CD4-positive, alpha-beta T cell treated with Interleukin-10 for 1 hour (primary cell): ENCODE data around the gene HRAS.

Experiments used
- DNase-seq: peaks from one replicate; pipeline ENCODE4 v3.0.0-alpha.2; 2020

HRAS gene

DNA sequence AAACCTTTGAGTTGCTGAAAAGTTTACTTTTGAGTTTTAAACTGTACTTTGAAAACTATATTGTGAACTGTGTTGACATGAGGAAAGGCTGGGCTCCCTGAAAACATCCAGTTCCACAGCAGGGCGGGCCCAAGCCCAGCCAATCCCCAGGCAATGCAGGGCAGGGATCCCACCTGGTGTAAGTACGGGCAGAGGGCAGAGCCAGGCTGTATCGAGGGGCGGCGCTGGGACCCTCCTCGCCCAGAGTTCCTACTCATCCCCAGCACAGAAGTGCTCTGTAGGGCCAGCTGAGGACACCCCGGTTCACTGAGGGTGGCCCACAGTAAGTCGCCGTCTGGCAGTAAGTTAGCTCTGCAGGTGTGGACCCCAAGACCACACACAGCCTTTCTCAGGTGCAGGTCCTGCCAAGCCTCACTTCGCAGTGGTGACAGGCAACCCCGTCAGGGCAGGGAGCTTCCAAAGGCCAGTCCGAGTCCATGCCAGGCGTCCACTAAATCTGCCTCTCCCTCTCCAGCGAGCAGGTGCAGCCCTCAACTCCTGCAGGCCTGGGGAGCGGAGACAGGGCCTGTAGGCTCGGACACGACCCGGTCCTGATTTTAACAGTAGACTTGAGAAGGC is 31.7 kb upstream of the HRAS start:
- no peak for DNase-seq

DNA sequence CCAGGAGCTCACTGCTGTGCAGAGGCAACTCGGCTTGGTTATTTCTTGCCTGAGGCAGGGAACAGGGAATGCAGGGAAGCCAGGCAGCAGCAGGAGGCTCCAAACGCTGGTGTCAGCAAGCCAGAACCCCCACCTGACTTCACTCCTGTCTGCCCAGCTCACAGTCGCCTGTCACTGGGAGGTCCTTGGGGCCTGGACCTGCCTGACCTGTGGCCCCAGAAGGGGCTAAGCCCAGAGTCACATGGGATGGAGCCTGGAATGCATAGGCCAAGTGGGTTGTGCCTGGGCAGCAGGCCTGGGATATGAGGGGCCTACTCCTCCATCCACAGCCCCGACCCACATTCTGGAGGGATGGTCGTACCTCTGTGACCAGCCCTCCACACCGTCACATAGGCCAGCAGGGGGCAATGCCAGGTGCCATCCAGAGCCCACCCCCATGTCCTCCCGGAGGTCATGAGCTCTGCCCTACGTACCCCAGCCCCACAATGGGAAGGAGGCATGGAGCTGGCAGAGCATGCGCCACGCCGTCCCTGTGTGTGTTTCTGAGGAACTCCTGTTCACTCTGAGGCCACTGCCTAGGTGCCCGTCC is 30.6 kb upstream of the HRAS start:
- DNase-seq, result no peak

DNA sequence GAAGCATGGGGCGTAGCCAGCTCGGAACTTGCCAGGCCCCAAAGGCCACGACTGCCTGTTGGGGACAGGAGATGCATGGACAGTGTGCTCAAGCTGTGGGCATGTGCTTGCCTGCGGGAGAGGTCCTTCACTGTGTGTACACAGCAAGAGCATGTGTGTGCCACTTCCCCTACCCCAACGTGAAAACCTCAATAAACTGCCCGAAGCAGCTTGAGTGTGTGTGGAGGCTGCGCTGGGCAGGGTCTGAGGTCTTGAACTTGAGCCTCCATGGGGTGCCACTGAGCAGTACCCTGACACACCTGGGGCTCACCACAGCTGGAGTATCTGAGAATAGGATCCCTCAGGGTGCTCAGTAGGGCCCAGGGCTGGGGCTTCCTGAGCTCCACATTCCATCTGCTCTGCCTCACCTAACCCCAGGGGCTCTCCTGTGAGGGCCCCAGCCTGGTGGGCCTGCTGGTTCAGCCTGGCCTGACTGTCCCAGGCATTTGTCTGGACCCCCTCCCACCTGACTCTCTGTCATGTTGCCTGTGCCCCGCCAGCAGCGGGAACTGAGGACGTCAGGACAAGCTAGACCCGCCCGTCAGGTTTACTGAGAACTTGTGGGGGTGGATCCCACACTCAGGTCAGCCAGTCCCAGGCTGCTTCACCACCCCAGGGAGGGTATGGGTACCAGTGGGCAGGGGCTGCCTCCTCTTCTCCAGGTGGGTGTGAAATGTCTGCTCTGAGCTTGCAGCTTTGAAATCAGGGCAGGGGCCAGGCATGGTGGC is 28.6 kb upstream of the HRAS start:
- DNase-seq, result no peak

DNA sequence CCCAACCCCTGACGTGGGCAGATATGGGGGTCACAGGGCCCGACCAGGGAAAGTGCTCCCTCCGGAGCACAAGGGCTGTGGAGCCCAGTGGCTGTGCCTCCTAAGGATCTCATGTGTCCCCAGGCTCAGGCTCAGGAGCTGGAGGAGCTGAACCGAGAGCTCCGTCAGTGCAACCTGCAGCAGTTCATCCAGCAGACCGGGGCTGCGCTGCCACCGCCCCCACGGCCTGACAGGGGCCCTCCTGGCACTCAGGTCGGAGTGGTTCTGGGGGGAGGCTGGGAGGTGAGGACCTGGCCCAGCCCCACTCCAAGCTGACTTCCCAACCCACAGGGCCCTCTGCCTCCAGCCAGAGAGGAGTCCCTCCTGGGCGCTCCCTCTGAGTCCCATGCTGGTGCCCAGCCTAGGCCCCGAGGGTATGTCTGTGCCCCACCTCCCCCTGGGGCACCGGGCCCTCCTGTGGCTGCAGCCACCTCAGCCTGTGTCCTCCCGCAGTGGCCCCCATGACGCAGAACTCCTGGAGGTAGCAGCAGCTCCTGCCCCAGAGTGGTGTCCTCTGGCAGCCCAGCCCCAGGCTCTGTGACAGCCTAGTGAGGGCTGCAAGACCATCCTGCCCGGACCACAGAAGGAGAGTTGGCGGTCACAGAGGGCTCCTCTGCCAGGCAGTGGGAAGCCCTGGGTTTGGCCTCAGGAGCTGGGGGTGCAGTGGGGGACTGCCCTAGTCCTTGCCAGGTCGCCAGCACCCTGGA is 27.9 kb upstream of the HRAS start:
- no peak for DNase-seq

DNA sequence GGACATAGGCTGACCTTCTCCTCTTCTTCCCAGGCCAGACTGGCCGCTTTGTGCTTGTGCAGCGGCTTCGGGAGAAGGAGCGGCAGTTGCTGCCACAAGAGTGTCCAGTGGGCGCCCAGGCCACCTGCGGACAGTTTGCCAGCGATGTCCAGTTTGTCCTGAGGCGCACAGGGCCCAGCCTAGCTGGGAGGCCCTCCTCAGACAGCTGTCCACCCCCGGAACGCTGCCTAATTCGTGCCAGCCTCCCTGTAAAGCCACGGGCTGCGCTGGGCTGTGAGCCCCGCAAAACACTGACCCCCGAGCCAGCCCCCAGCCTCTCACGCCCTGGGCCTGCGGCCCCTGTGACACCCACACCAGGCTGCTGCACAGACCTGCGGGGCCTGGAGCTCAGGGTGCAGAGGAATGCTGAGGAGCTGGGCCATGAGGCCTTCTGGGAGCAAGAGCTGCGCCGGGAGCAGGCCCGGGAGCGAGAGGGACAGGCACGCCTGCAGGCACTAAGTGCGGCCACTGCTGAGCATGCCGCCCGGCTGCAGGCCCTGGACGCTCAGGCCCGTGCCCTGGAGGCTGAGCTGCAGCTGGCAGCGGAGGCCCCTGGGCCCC is 26.8 kb upstream of the HRAS start:
- DNase-seq, result no peak

DNA sequence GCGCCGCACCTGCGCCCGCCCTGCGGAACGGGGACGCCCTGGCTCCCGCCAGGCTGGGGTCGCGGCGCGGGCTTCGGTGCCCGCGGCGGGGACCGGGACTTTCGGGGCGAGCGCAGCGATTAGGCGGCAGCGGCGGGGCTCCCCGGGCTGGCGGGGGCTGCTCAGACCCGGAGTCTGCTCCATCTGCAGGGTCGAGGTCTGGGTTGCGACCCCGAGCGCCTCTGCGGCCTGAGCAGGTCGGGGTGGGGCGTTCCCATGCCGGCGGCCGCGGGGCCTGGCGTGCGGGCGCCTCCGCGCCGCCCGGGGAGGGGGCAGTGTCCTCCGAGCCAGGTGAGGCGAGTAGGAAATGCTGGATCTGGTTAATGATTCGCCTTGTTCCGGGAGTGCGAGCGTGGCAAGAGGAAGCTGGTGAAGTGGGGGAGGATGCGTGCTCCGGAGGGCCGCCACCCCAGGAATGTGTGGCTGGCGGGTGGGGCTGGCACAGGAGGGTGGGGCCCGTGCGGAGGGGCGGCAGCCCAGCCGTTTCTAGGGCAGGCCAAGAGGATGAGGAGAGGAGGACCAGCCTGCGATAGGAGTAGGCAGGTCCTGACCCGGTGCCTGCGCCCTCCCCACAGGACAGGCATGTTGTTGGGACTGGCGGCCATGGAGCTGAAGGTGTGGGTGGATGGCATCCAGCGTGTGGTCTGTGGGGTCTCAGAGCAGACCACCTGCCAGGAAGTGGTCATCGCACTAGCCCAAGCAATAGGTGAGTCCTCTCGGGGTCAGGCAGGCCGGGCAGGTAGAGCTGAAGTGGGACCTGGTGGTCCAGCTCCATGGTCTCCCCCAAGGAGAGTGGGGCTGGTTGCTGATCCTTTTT is 26.0 kb upstream of the HRAS start:
- peak; percentile 25 for DNase-seq

DNA sequence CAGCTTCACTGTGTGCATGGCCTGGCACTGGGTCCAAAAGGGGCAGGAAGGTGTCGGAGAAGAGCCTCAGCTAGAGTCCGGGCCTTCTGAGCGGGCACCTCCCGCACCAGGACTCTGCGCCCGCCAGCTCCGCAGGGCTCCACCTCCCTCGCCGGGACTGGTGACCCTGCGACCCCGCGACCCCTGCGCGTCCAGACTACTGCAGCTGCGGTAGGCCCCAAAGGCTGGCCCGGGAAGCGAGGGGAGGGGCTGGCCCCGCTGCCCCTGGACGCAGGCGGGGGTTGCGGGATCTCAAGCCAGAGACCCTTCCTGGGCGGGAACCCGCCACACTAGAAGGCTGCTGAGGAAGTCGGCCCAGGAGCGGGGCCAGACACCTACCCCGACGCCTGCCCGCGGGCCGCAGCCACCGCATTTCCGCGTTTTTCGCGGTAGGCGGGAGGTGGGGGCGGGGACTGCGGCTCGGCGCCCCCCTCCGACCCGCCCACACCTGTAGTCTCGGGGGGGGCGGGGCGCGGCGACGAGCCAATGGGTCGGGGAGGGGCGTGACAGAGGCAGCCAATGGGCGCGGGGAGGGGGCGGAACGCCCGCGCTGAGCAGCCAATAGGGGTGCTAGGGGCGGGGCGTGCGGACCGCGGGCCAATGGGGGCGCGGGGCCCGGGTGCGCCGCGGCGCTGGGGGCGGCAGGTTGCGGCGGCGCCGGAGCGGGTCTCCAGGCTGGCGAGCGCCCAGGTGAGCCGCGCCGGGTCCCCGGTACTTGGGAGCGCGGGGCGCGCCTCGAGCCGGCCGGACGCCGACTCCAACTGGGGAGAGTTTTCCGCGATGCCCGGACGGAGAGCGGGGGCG is 25.1 kb upstream of the HRAS start, which contains the start of the genes LMNTD2 and RASSF7:
Gene LMNTD2, minus strand, starts transcription at position 434 of the 843 bp plus-strand sequence. Its CDS starts 22 bp downstream, at position 412.
Gene RASSF7, plus strand, starts transcription at position 666 of the 843 bp plus-strand sequence. CDS start 799 bp downstream, outside the sequence.
- DNase-seq, result peak; percentile 96

DNA sequence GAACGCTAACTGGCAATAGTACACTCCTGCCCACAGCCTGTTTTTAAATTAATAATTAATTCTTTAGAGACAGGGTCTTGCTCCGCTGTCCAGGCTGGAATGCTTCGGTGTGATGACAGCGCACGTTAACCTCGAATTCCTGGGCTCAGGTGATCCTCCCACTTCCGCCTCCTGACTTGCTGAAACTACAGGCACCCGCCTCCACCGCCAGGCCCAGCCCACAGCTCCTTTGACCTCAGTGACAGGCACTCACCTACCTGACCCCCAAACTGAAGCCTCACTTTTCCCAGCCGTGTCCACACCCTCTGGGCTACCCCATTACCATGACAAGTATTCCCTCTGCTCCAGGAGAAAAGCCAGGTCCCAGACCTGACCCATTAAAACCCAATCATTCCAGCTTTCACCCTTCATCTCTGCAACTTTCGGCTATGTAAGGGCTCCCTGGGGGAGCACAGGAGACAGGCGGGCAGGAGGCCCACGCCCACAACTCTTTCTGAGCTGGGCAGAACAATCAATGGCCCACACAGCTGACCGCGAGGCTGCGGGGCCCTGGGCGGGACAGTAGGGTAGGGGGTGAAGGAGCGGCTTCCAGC is 24.4 kb upstream of the HRAS start:
- DNase-seq, result no peak

DNA sequence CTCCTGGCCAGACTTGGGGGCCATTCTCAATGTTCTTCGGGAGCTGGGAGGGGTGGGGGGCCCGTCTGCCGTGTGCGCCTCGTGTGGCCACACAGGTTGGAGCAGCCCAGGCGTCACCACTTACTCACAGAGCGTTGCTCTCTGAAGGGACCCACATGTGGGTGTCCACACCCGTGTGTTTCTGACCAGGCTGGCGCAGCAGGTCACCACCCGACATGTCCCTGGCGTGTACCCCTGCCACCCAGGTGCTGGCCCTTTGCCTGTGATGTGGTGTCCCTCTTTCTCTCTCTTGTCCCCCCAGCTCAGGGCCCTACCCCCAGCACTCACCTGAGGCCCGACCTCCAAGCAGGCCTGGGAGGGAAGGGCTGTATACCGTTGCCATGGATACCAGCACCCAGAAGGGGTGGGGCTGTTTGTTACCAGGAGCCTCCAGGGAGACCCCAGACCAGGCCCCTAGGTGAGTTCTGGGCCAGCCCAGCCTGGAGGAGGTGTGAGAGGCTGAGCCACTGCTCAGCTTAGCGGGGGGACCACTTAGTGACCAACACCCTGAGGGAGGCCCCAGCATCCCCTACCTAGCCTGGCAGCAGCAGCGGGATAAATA is 23.7 kb upstream of the HRAS start:
- no peak for DNase-seq

DNA sequence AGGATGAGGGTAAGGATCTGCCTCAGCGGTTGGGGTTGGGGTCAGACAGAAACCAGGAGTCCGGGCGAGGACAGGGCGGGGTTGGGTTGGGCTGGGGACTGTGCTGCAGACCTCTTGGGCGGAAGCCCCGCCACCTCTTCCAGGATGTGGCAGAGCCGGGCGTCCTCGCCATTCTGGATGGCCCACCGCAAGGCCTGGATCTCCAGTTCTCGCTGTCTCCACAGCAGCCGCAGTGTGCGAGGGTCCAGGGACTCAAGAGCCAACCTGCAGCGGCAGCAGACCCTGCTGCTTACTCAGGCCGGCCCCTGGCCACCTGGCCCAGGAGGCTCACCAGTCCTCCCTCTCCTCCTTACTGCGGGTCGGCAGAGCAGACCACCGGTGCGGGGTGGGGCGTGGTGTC is 23.1 kb upstream of the HRAS start:
- no peak for DNase-seq

DNA sequence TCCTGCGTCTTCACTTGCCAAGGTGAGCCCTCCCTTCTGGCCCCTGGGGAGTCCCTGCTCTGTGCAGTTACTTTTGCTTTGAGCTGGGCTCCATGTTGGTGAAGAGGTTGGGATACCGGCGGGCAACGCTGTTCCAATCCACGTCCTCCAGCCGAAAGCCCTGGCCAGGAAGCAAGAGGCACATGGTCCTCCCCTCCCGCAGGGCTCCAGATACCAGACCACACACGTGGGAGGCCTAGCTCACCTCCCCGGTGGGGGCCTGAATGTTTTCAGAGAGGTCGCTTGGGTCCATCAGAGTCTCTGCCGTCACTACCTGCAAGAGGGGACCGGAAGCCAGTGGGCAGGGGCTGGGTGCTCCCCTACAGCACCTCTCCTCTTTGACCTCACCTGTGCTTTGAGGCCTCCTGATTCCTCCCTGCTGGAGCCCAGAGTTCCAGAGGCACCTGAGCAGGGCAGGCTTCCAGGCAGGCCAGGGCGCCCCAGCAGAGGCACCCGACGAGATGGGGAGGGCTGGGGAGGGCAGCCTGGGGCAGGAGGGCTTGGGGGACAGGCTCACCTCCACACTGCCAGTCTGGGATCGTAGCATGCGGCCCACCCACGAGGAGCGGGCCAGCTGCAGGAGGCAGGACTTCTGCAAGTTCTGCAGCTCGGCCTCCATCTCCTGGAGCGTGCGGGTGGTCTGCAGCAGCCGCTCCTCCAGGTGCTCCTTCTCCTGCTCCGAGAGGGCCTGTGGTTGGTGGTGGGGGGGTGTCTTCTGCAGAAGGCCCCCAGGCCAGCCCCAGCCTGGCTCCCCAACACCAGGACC is 22.2 kb upstream of the HRAS start:
- DNase-seq, result no peak

DNA sequence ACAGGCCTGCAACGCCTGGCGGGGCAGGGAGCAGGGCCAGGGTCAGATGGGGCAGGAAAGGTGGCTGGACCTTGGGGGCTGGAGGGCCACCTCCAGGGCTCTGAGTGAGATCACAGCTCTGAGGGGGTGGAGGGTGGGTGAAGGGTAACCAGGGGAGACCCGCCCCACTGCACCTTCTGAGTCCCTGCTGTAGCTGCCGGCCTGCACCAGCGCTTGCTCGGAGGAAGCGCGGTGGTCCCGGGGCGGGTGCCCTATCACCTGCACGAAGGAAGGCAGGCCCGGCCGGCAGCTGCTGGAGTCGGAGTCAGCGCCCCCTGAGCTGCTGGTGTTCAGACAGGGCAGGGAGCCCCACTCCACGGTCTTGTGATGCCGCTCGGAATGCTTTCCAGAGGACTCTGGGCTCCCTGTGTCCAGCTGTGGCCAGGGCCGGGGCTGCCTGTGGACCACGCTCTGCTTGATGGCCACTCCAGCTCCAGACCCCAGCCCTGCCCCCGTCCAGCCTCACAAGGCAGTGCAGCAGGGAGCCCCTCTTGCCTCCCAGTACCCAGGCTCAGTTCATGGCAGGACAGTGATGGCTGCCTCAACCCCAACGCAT is 21.4 kb upstream of the HRAS start:
- no peak for DNase-seq

DNA sequence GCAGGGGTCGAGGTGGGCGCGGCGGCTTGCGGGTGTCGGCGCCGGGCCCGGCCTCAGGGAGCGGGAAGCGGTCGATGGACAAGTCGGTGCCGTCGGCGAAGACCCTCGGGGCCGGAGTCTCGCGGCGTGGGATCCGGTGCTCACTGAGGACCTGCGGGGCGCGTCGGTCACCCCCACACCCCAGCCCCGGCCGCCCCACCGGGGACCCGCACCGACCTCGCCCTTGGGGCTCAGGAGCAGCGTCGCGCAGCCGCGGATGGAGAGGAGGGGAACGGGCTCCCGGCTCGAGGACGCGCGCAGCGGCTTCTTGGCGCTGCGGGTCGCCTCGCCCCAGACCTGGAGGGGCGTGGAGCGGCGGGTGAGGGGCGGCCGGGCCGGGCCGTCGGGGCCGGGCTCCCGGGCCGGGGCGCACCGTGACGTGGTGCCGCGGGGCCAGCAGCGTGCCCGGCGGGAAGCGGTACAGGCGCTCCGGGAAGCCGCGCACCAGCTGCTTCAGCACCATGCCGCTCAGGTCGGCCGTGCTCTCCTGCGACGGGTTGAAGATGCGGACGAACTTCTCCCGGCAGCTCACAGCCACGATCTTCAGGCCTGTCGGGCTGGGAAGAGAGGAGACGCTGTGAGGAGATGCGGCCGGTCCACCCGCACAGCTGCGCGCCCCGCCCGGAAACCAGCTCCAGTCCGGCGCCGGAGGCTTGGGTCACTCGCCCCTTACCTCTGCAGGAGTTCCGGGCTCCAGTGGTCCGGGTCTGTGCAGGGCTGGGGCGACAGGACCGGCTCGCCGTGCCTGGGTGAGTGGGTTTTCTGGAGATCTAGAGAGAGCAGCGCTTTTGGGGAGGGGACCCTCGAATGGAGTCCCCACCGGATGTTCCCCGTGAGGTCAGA is 20.6 kb upstream of the HRAS start:
- DNase-seq, result no peak

DNA sequence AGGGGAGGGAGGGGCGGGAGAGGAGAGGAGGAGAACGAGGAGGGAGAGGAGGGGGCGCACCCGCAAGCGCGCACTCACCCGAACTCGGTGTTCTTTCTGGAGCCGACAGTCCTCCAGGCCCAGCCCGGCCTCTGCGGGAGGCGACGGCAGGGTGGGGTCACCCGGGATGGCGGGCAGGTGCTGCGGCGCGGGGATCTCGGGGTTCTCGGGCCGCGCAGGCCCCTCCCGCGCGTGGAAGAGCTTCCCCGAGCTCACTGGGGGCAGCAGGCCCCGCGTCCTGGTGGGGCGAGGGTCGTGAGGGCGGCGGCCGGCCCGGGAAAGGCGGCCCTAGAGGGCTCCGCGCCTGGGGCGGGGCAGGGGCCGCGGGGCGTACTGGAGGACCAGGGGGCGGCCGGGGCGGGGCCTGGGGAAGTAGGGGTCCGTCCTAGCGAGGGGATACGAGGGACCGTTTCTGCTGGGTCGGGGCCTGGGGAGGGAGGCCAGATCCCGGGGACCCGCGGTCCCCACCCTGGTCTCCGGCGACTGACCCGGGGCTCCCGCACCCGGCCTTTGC is 19.9 kb upstream of the HRAS start:
- no peak for DNase-seq

DNA sequence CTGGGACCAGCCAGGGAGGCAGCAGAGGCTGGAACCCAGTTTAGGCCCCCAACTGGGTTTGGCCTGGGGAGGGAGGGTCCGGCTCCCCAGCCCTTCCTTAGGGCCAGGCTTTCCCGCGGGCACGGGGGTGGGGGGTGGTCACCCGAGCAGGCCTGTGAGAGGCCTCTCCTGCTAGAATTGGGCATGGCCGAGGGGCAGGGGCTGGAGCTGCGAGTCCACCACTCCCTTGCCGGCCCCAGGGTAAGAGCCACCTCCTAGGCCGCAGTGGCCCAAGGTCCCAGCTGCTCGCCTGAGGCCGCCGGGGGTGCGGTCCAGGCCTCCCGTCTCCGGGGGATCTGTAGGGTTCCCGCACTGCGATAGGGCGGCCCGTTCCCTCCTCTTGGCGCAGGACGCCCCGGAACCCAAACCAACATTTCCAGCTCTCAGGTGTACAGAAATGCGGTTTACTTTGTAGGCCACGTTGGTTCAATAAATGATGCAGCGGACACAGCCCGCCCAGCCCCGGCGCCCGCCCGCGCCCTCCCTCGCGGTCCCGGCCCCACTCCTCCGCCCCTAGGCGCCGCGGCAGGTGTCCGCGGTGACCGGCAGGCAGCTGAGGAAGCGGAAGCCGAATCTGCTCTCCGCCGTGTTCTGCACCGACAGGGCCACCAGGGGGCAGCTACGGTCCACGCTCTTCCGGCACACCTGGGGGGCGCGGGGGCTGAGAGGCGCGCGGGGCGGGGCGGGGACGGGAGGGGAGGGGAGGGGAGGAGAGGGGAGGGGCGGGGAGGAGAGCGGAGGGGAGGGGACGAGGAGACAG is 19.3 kb upstream of the HRAS start:
- DNase-seq, result peak; percentile 83

DNA sequence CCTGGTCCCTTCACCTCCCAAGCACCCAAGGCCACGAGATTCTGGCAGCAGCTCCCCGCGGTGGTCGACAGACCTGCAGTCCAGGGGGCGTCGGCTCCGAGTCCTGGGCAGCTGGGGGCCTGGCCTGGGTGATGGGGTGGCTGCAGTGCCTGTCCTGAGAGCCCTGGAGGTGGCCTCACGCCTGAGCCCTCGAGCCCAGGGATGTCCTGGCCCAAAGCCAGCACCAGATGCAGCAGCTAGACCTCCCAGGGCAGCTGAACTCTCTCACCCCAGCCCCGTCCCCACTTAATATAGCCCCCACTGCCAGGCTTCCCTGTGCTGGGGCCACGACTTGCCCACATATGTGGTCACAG is 18.6 kb upstream of the HRAS start:
- no peak for DNase-seq
